GM19324 (cell line): Measurements from ENCODE around the gene THEM4.

Source experiments
- ATAC-seq: cut with Tn5 transposase; IDR thresholded peaks from one replicate; pipeline ENCODE4 v1.9.1; 2021; ENCODE audit warnings: mild to moderate bottlenecking, moderate library complexity; ENCODE audit not compliant: unreplicated experiment, low FRiP score

The THEM4 gene

GRCh38 chr1:151840421-151840820 lies 68.9 kb downstream of the THEM4 start:
- no peak for ATAC-seq

GRCh38 chr1:151839457-151840403 lies 69.6 kb downstream of the THEM4 start, which contains the start of gene C2CD4D:
TSS of gene C2CD4D (minus strand) at chr1:151839820. CDS start at chr1:151838989, 831 bp downstream.
- ATAC-seq, result no peak

GRCh38 chr1:151839082-151839412 lies 70.3 kb downstream of the THEM4 start:
- ATAC-seq, result no peak

GRCh38 chr1:151838222-151839081 lies 70.9 kb downstream of the THEM4 start:
- no peak for ATAC-seq

GRCh38 chr1:151837884-151838221 lies 71.5 kb downstream of the THEM4 start:
- ATAC-seq, result no peak

- no peak for ATAC-seq
Measured at GRCh38 chr1:151837197-151837596, 72.1 kb downstream of the THEM4 start.

- no peak for ATAC-seq
Measured at GRCh38 chr1:151835596-151835995, 73.7 kb downstream of the THEM4 start.

- ATAC-seq, result no peak
Measured at GRCh38 chr1:151834239-151834638, 75.1 kb downstream of the THEM4 start.

GRCh38 chr1:151833172-151833900 lies 76.0 kb downstream of the THEM4 start:
- ATAC-seq, result no peak

GRCh38 chr1:151832318-151832980 lies 76.9 kb downstream of the THEM4 start:
- ATAC-seq, result no peak

- no peak for ATAC-seq
Measured at GRCh38 chr1:151831605-151832004, 77.7 kb downstream of the THEM4 start, which contains the start of gene RORC. TSS of gene RORC (minus strand) at chr1:151831802. CDS start at chr1:151831764, 38 bp downstream.

- ATAC-seq, result no peak
Measured at GRCh38 chr1:151831256-151831591, 78.1 kb downstream of the THEM4 start.

- no peak for ATAC-seq
Measured at GRCh38 chr1:151830055-151830454, 79.3 kb downstream of the THEM4 start.

- no peak for ATAC-seq
Measured at GRCh38 chr1:151829352-151830046, 79.8 kb downstream of the THEM4 start.

GRCh38 chr1:151828921-151829320 lies 80.4 kb downstream of the THEM4 start:
- ATAC-seq, result no peak

GRCh38 chr1:151827853-151828252 lies 81.5 kb downstream of the THEM4 start:
- no peak for ATAC-seq

- no peak for ATAC-seq
Measured at GRCh38 chr1:151825751-151826660, 83.3 kb downstream of the THEM4 start.

- ATAC-seq, result no peak
Measured at GRCh38 chr1:151825204-151825603, 84.1 kb downstream of the THEM4 start.
